Measurements from ENCODE around the gene TBC1D25.

The TBC1D25 gene

GRCh38 chrX:48606091-48606490 is 66.6 kb downstream of the TBC1D25 start:
- DNase-seq: no peak
- no peak overlapping the region for H3K27ac ChIP-seq (ENCODE audit: insufficient read depth in 1 of 2, low read depth in 1 of 2, low read length in 2 of 2, poor library complexity in 1 of 2, severe bottlenecking in 2 of 2)
- no peak overlapping the region for H3K4me3 ChIP-seq (ENCODE audit: control insufficient read depth in 1 of 7, extremely low read depth in 1 of 7, insufficient read depth in 4 of 7, low read depth in 2 of 7, low read length in 6 of 7)
- H3K9me3 ChIP-seq (ENCODE audit: control extremely low read depth in 1 of 5, control insufficient read depth in 4 of 5, insufficient read depth in 2 of 5, low read depth in 1 of 5, low read length in 4 of 5): no peaks in the 10 kb centered on the region
- ChIA-PET POLR2A (no interaction called here), CTCF (no interaction called here)
- WGBS (ENCODE audit: insufficient coverage): 75% methylated on average over 4 of the region's 6 CpGs
- no peaks in the 10 kb centered on the region for H3K4me1 ChIP-seq (ENCODE audit: control extremely low read depth in 1 of 4, control insufficient read depth in 4 of 4, insufficient read depth in 4 of 4, low read length in 3 of 4)
- H3K27me3 ChIP-seq (replicated peaks in 2 of 5; ENCODE audit: control insufficient read depth in 4 of 5, insufficient read depth in 5 of 5, low read length in 4 of 5): no peaks in the 10 kb centered on the region
- peaks cover 0 to 32% (median 12%) of the 10 kb centered on the region in 4 experiments for H3K36me3 ChIP-seq (ENCODE audit: control insufficient read depth in 4 of 4, insufficient read depth in 4 of 4, low read length in 3 of 4)

- H3K9me3 ChIP-seq (ENCODE audit: control extremely low read depth in 1 of 5, control insufficient read depth in 4 of 5, insufficient read depth in 2 of 5, low read depth in 1 of 5, low read length in 4 of 5): no peaks in the 10 kb centered on the region
- ChIA-PET POLR2A (no interaction called here), CTCF (no interaction called here)
- no peaks in the 10 kb centered on the region for H3K36me3 ChIP-seq (ENCODE audit: control insufficient read depth in 4 of 4, insufficient read depth in 4 of 4, low read length in 3 of 4)
- no peak for DNase-seq
- no peaks in the 10 kb centered on the region for H3K27me3 ChIP-seq (replicated peaks in 2 of 5; ENCODE audit: control insufficient read depth in 4 of 5, insufficient read depth in 5 of 5, low read length in 4 of 5)
- H3K4me3 ChIP-seq (ENCODE audit: control insufficient read depth in 1 of 7, extremely low read depth in 1 of 7, insufficient read depth in 4 of 7, low read depth in 2 of 7, low read length in 6 of 7): no peak overlapping the region
- H3K27ac ChIP-seq (ENCODE audit: insufficient read depth in 1 of 2, low read depth in 1 of 2, low read length in 2 of 2, poor library complexity in 1 of 2, severe bottlenecking in 2 of 2): no peak overlapping the region
- peaks cover 0 to 3% (median under 1%) of the 10 kb centered on the region in 4 experiments for H3K4me1 ChIP-seq (ENCODE audit: control extremely low read depth in 1 of 4, control insufficient read depth in 4 of 4, insufficient read depth in 4 of 4, low read length in 3 of 4)
- 59% methylated on average over 2 of the region's 2 CpGs for WGBS (ENCODE audit: insufficient coverage)
Observed at GRCh38 chrX:48611703-48612102, 72.2 kb downstream of the TBC1D25 start.

Measured in common myeloid progenitor, CD34-positive (primary cell).